NOMO-1 treated with dmso at 0.1 percent for 144 hours (cell line): ENCODE data around the gene RPL5.

Experiments
- DNase-seq: peaks from one replicate; lab custom pipeline; 2025; ENCODE audit not compliant: unreplicated experiment; lab: John Stamatoyannopoulos, UW

Gene RPL5

DNA sequence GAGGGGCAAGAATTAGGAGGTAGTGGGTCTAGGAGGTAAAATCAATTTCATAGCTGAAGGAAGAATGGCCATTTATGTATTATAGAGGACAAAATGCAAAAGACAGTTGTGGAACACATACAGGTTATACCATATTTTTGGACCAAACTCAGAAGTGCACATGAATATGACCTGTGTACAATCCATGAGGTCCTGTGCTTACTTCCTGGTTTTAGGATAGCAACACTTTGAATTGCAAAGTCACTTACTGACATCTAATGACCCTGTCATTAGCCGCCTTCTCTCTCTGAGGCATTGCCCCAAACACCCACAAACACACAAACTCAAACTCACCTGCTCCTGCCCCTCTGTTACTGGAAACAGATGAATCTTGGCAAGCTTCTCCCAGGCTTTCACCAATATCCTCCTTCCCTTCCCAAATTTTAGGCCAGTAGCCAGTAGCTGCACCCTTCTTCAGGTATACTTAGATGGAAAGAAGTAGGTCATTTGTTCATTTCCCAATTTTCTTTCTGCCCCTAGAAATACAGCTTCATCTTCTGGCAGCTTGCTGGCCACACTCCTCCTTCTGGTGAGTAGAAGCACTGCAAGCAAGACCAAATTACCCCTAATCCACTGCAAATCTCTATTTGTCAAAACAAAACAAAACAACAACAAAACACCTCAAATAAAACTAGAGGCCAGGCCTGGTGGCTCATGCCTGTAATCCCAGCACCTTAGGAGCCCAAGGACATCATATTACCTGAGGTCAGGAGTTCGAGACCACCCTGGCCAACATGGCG is 13.7 kb upstream of the RPL5 start:
- no peak for DNase-seq

DNA sequence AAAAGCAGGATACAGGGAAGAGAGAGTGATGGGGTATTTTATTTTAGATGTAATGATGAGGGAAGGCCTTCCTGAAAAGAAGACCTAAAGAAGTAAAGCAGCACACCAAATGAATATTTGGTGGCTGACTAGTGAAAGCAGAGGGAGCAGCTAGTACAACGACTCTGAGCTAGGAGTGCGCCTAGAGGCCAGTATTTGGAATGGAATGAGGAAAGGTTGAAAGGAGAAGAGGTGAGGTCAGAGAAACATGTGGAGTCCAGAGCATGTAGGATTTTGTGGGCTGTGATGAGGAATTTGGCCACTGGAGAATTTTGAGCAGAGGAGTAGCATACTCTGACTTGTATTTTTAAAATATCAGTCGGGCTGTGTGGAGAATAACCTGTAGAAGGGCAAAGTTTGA is 11.8 kb upstream of the RPL5 start:
- DNase-seq = no peak

- DNase-seq = no peak
These were observed 11.3 kb upstream of the RPL5 start for GRCh38 chr1:92820551-92820950.

GRCh38 chr1:92822879-92823278 is 9.0 kb upstream of the RPL5 start:
- no peak for DNase-seq

DNA sequence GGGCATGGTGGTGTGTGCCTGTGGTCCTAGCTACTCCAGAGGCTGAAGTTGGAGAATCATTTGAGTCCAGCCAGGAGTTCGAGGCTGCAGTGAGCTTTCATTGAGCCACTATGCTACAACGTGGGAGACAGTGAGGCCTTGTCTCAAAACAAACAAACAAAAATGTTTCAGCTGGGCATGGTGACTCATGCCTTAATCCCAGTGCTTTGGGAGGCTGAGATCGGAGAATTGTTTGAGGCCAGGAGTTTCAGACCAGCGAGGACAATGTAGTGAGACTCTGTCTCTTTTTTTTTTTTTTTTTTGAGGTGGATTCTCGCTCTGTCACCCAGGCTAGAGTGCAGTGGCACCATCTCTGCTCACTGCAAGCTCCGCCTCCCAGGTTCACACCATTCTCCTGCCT is 5.0 kb upstream of the RPL5 start:
- no peak for DNase-seq

GRCh38 chr1:92831368-92831761 is 475 bp upstream of the RPL5 start:
- no peak for DNase-seq

DNA sequence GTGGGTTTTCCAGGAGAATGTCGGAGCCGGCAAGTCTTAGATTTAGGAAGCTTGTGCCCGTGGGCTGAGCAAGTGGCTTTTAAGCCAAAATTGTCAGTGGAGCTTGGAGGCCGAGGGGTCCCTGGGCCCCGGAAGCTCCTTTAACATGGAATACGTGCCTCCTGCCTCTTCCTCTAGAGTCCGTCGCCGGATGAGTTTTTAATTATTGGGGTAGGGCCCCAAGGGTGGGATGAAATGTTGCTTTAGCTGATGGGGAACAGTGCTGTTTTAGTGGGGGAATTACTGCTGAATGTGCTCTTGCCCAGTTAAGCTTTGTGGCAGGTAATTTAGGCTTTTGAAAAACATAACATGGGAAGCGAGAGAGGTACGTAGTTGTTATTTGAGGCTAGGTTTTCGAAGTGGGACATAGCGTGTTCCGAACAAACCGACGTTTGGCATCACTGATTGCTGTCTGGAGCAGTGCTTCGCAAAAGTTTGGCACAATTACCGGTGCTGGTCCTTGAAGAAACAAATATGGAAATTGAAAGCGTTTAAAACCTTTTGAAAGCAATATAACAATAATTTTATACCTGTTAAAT is 786 bp downstream of the RPL5 start:
- no peak for DNase-seq

- no peak for DNase-seq
These were observed 2.0 kb downstream of the RPL5 start for GRCh38 chr1:92833840-92834239.

- DNase-seq = no peak
These were observed 2.8 kb downstream of the RPL5 start for GRCh38 chr1:92834617-92835016.

- no peak for DNase-seq
These were observed 5.2 kb downstream of the RPL5 start for GRCh38 chr1:92837062-92837461.

- no peak for DNase-seq
These were observed 6.7 kb downstream of the RPL5 start for GRCh38 chr1:92838519-92838918.

DNA sequence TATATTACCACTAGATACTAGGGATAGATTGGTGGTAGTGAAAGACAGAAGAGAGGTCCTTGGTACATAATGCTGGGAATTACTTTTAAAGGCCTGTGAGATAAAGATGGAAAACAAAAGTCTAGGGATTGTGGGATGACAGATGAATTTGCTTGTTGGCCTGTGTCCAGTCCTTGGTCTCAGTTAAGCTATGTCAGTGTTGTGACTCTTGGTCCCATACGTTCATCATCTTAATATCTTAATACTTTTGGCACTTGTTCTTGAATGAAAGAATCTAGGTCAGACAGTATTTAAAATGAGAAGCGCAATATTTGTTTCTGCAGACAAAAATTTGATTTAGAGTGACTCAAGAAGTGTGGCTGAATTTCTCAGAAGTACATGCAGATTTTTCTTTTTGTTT is 7.6 kb downstream of the RPL5 start:
- no peak for DNase-seq

- DNase-seq = no peak
These were observed 8.8 kb downstream of the RPL5 start for GRCh38 chr1:92840600-92840999.

- DNase-seq = no peak
These were observed 10.5 kb downstream of the RPL5 start for GRCh38 chr1:92842082-92843045.

- DNase-seq = no peak
These were observed 11.2 kb downstream of the RPL5 start for GRCh38 chr1:92843046-92843423.

- no peak for DNase-seq
These were observed 11.9 kb downstream of the RPL5 start for GRCh38 chr1:92843429-92844352.

DNA sequence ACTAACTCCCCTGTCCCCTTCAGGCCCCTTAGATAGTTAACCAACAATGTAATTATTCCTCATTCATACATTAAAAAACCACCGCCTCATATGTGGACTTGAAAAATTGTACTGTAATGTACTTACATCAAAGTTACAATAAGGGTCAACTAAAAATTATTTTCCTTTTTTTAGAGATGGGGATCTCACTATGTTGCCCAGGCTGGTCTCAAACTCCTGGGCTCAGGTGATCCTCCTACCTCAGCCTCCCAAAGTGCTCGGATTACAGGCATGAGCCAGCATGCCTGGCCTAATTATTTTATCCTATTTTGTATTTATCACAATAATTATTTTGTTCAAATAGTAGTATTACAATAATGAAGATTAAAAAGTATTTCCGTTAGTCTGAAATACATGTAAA is 12.6 kb downstream of the RPL5 start:
- DNase-seq = no peak

DNA sequence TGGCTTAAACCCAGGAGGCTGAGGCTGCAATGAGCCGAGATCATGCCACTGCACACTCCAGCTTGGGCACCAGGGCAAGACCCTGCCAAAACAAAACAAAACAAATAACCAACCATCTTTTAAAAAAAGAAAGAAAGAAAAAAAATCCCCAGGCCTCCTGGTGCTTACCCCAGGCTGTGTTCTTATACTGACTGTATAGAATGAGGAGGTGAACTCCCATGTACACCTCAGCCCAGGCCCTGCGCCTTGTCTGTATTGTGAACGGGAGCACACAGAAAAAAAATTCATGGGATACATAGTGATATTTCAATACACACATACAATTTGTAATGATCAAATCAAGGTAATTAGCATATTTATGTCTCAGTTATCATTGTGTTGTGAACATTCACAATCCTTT is 14.1 kb downstream of the RPL5 start:
- no peak for DNase-seq

DNA sequence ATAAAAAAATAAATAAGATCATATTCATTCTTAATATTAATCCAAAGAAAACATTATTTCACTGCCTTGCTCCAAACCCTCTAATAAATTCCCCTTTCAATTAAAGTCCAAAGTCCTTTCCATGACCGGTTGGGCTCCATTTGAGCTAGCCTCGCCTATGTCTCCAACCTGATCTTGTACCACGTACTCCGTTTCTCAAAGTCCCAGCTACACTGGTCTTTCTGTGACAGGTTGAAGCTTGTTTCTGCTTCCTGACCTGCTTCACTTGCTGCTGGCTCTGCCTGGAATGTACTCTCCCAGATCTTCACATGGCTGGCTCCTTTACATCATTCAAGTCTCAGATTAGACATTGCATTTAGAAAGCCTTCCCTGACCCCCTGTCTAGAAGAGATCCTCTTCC is 16.4 kb downstream of the RPL5 start:
- no peak for DNase-seq

DNA sequence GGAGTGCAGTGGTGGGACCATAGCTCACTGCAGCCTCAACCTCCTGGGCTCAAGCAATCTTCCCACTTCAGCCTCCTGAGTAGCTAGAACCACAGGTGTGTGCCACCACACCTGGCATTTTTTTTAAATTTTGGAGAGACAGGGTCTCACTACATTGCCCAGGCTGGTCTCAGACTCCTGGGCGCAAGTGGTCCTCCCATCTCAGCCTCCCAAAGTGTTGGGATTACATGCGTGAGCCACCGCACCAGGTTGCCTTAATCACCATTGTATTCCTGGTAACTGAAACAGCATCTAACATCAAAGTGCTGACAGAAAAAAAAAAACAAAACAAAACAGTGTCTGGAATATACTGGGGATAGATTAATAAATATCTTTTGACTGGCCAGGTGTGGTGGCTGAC is 18.2 kb downstream of the RPL5 start:
- no peak for DNase-seq

GRCh38 chr1:92851729-92852128 is 19.9 kb downstream of the RPL5 start:
- no peak for DNase-seq
